Activated T-cell treated with anti-CD3 and anti-CD28 coated beads, Interleukin-2, amount 50 U/mL, for 24 hours (primary cell): ENCODE measurements around the gene ZNF57.
A peak's percentile ranks its signal among the peaks of the same experiment; 100 is the strongest.
"Not testable (repeated sequence)": the region's sequence is repeated elsewhere in the genome, so short reads cannot be mapped to it uniquely, and the experiment has no call there.

Experiments used
- DNase-seq: peaks from one replicate; pipeline ENCODE4 v3.0.0-alpha.2; 2020
- H3K27ac Mint-ChIP-seq: 2 replicates; pipeline ENCODE4 v1.8.0; 2020; ENCODE audit warnings: mild to moderate bottlenecking, mixed read lengths
- H3K27me3 Mint-ChIP-seq: 2 replicates; pipeline ENCODE4 v1.8.0; 2020; ENCODE audit warnings: mixed read lengths
- H3K36me3 Mint-ChIP-seq: 2 replicates; pipeline ENCODE4 v1.8.0; 2020; ENCODE audit warnings: low read depth, mixed read lengths
- H3K4me1 Mint-ChIP-seq: 2 replicates; pipeline ENCODE4 v1.8.0; 2020; ENCODE audit warnings: low read depth, mixed read lengths
- H3K4me3 Mint-ChIP-seq: 2 replicates; pipeline ENCODE4 v1.8.0; 2020; ENCODE audit warnings: mild to moderate bottlenecking, moderate library complexity, mixed read lengths
- H3K9me3 Mint-ChIP-seq: 2 replicates; pipeline ENCODE4 v1.8.0; 2020; ENCODE audit warnings: mixed read lengths

Gene ZNF57

DNA sequence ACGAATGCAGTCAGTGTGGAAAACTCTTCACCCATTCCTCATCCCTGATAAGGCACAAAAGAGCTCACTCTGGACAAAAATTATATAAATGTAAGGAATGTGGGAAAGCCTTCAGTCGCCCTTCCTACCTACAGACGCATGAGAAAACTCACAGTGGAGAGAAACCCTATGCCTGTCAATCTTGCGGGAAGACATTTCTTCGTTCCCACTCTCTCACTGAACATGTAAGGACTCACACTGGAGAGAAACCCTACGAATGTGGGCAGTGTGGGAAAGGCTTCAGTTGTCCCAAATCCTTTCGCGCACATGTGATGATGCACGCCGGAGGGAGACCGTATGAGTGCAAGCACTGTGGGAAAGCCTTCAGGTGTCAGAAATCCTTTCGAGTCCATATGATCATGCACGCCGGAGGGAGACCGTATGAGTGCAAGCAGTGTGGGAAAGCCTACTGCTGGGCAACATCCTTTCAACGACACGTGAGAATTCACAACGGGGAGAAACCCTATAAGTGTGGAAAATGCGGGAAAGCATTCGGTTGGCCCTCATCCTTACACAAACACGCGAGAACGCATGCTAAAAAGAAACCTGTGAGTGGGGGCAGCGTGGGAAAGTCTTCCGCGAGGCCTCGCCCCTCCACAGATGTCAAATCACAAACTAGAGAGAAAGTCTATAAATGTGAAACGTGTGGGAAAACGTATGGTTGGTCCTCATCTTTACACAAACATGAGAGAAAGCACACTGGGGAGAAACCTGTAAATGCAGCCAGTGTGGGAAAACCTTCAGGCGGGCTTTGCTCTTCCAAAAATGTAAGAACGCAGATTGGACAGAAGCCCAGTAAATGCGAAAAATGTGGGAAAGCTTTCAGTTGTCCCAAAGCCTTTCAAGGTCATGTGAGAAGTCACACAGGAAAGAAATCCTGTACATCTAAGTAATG, 23.1 kb upstream of the ZNF57 start:
- Mint-ChIP-seq H3K4me1 (no peaks in the 10 kb centered on the region), H3K27me3 (no peaks in the 10 kb centered on the region), H3K4me3 (no peak overlapping the region), H3K27ac (no peak overlapping the region), H3K9me3 (peaks cover 19% of the 10 kb centered on the region), H3K36me3 (peaks cover 6% of the 10 kb centered on the region)
- no peak for DNase-seq

DNA sequence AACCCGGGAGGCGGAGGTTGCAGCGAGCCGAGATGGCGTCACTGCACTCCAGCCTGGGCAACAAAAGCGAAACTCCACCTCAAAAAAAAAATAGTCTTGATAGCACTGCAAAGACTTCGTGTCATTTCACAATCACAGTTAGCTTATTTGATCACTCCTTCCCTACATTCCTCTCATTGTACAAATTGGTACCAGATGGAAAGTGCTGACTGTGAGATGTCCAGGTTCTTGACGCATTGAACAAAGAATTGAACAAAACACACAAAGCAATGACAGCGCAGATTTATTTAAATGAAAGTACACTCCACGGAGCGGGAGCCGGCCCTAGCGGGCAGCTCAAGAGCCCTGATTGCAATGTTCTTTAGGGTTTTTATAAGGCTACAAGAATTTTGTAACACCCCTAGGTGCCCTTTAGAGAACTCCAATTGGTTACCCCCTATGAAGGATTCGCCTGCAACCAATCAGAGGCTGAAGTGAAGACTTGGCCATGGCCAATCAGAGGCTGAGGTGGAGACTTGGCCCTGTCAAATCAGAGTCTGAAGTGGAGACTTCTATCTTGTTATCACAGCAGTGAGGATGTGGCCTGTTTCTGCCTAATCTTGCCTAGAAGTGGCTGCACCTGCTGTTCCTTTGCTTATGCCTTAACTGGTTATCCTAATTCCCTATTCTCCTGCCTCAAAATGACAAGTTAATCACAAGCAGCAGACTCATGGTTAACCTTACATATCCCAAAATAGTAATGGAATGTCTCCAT, 16.9 kb upstream of the ZNF57 start:
- Mint-ChIP-seq H3K4me3 (no peak overlapping the region), H3K27ac (no peak overlapping the region), H3K27me3 (no peaks in the 10 kb centered on the region), H3K4me1 (no peaks in the 10 kb centered on the region), H3K36me3 (no peaks in the 10 kb centered on the region), H3K9me3 (peaks cover 4% of the 10 kb centered on the region)
- DNase-seq: no peak

DNA sequence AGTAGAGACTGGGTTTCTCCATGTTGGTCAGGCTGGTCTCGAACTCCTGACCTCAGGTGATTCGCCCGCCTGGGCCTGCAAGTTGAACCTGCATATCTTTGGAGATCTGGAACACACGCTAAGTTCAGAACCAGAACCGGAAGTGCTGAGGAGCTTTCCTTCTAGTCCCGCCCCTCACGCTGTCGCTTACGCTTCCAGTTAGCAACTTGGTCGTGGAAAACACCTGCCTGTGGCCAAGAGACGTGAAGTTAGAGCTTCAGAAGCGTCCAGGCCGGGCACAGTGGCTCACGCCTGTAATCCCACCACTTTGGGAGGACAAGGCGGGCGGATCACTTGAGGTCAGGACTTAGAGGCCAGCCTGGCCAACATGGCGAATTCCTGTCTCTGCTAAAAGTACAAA, 15.0 kb upstream of the ZNF57 start:
- no peaks in the 10 kb centered on the region for H3K36me3 Mint-ChIP-seq

DNA sequence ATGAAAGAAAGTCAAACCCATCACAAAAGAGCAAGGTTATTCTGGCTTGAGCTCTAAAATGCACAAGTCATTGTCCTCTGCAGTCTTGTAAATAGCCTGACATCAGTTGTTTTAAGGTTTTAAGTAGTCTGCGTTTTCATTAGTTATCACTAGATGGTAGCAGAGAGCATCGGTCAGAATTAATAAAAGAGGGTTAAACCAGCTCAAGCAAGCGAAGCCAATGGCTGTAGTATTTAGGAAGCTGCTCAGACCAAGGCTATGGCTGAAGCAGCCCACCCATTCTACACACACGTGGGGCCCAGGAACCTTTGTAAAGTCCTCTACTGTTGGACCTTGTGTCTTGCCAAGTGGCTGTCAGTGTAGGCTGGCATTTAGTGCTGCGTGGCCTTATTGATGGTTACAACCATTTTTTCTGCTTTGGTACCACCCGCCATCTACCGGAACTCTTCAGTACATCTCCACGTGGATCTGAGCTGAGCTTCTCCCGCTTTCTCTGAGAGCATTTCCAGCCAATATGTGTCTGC, 13.3 kb upstream of the ZNF57 start:
- peak; percentile 51 for DNase-seq

More for the DNA sequence above, 15.0 kb upstream of the ZNF57 start:
- Mint-ChIP-seq H3K4me1 (no peaks in the 10 kb centered on the region), H3K4me3 (no peak overlapping the region), H3K27me3 (no peaks in the 10 kb centered on the region), H3K9me3 (no peaks in the 10 kb centered on the region), H3K27ac (no peak overlapping the region)
- DNase-seq: no peak

DNA sequence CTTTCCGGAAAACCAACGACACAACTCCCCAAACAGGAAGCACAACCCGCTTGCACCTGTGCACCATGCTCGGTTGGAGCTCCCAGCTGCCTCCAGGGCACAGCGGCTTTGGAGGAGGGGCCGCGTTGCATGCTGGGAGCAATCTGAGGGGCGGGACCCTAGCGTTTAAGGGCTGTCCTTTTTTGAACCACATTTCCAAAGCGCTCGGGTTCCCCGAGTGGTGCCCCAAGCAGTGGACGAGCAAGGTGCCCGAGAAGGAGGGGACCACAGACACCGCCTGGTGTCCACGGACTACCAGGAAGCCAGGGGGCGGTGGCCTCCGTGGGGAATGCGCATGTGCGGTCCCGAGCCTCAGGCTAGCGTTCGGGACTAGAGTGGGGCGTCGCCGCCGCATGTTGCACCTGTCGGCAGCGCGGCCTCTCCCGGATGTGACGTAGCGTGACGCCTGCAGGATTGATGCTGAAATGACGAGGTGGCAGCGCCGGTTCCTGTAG, 11.9 kb upstream of the ZNF57 start:
- Mint-ChIP-seq H3K4me3 (no peak overlapping the region), H3K27me3 (peaks cover under 1% of the 10 kb centered on the region), H3K36me3 (no peaks in the 10 kb centered on the region), H3K9me3 (no peaks in the 10 kb centered on the region), H3K4me1 (no peaks in the 10 kb centered on the region), H3K27ac (no peak overlapping the region)
- DNase-seq: peak; percentile 54

More for the DNA sequence above, 13.3 kb upstream of the ZNF57 start:
- no peaks in the 10 kb centered on the region for H3K4me1 Mint-ChIP-seq
- no peaks in the 10 kb centered on the region for H3K27me3 Mint-ChIP-seq
- no peak overlapping the region for H3K4me3 Mint-ChIP-seq
- no peaks in the 10 kb centered on the region for H3K9me3 Mint-ChIP-seq
- H3K36me3 Mint-ChIP-seq: no peaks in the 10 kb centered on the region
- H3K27ac Mint-ChIP-seq: no peak overlapping the region

DNA sequence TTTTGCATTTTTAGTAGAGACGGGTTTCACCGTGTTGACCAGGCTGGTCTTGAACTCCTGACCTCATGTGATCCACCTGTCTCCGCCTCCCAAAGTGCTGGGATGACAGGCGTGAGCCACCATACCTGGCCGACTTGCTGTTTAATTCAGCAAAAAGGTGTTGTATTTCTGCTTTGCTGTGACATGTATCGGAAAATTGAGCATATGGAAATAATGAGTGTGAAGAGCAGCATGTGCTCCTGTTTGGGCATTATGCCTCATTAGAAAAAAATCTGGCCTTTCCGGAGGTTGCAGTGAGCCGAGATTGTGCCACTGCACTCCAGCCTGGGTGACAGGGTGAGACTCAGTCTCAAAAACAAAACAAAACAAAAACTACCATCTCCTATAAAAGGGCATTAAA, 10.2 kb upstream of the ZNF57 start:
- not testable (repeated sequence) for H3K27me3 Mint-ChIP-seq, H3K27ac Mint-ChIP-seq, H3K36me3 Mint-ChIP-seq, DNase-seq, H3K4me1 Mint-ChIP-seq, H3K9me3 Mint-ChIP-seq, H3K4me3 Mint-ChIP-seq

DNA sequence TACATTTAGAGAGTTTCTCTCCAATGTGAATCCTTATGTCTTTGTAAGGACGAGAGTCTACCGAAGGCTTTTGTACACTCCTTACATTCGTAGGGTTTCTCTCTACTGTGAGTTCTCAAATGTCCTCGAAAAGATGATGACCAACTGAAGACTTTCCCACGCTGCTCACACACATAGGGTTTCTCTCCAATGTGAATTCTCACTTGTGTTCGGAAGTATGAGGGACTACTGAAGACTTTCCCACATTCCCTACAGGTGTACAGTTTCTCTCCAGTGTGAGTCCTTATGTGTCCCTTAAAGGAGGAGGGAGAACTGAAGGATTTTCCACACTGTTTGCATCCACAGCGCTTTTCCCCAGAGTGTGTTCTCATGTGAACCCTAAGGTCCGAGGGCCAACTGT, 4.0 kb upstream of the ZNF57 start:
- Mint-ChIP-seq H3K4me3 (no peak overlapping the region), H3K27ac (no peak overlapping the region), H3K9me3 (peaks cover 13% of the 10 kb centered on the region), H3K36me3 (peaks cover 5% of the 10 kb centered on the region), H3K4me1 (peaks cover 8% of the 10 kb centered on the region), H3K27me3 (peaks cover 3% of the 10 kb centered on the region)
- DNase-seq: no peak

DNA sequence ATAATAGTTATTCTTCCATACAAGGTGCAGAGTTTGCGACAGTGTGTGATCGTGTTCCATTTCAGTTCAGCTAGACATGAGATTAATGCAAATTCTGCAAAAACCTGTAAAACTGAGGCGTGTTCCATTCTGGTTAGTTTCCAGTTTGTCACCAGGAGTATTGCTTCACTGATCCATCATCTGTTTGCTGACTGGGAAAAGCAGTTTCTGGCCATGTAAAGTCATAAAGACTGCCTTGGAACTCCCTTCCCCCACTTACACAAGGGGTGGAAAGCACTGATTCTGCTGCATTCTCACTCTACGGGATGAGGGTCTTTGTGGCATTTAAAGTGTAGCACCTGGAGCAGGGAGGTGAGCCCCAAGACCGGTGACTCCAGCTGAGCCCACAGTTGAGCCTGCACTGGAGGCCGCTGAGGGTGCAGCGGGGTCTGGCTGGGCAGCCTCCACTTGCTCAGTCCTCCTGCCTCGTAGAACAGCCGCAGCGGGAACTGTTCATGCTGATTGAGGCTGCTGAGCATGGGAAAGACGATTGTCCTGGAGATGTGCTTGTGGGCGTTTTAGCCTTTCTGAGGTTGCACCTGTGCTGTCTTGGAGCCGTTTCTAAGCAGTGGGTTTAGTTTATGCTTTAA, 2.0 kb downstream of the ZNF57 start:
- Mint-ChIP-seq H3K36me3 (peaks cover 8% of the 10 kb centered on the region), H3K9me3 (peaks cover under 1% of the 10 kb centered on the region), H3K4me3 (peak overlapping the region; percentile 99), H3K27me3 (no peaks in the 10 kb centered on the region), H3K27ac (no peak overlapping the region), H3K4me1 (peaks cover 30% of the 10 kb centered on the region)
- DNase-seq: no peak

DNA sequence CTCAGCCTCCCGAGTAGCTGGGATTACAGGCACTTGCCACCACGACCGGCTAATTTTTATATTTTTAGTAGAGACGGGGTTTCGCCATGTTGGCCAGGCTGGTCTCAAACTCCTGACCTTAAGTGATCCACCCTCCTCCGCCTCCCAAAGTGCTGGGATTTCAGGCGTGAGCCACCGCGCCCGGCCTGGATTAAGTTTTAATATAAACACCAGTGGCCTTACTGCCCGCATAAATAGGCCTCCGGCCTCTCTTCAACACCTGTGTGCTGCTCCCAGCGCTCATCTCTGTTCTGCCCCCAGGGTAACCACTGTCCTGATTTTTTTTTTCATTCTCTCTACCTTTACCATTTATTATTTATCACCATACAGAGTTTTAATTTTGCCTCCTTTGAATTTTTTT, 2.6 kb downstream of the ZNF57 start:
- H3K4me1 Mint-ChIP-seq: peaks cover 33% of the 10 kb centered on the region
- H3K4me3 Mint-ChIP-seq, H3K36me3 Mint-ChIP-seq, DNase-seq, H3K27me3 Mint-ChIP-seq, H3K27ac Mint-ChIP-seq, H3K9me3 Mint-ChIP-seq: not testable (repeated sequence)

DNA sequence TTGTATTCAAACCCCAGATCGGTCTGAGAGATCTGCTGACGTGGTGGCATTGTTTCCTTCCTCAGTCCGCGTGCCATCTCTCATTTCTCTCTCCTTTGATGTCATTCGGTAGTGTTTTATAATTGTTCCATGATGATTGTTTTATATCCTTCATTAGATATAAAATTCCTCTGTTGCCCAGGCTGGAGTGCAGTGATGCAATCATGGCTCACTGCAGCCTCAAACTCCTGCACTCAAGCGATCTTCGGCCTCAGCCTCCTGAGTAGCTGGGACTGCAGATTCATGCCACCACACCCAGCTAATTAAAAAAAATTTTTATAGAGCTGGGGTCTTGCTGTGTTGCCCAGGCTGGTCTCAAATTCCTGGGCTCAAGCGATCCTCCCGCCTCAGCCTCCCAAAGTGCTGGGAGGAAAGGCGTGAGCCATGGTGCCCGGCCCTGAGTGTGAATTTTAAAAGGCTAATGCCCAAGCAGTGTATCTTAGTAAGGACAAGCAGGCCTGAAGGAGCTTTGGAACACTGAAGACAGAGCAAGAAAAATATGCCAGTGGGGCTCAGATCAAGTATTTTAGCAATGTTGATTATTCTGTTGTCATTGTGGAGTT, 5.3 kb downstream of the ZNF57 start:
- no peak overlapping the region for H3K4me3 Mint-ChIP-seq
- DNase-seq: no peak
- H3K4me1 Mint-ChIP-seq: peaks cover 41% of the 10 kb centered on the region
- H3K27me3 Mint-ChIP-seq: no peaks in the 10 kb centered on the region
- H3K36me3 Mint-ChIP-seq: peaks cover 18% of the 10 kb centered on the region
- no peak overlapping the region for H3K27ac Mint-ChIP-seq
- peaks cover 2% of the 10 kb centered on the region for H3K9me3 Mint-ChIP-seq

DNA sequence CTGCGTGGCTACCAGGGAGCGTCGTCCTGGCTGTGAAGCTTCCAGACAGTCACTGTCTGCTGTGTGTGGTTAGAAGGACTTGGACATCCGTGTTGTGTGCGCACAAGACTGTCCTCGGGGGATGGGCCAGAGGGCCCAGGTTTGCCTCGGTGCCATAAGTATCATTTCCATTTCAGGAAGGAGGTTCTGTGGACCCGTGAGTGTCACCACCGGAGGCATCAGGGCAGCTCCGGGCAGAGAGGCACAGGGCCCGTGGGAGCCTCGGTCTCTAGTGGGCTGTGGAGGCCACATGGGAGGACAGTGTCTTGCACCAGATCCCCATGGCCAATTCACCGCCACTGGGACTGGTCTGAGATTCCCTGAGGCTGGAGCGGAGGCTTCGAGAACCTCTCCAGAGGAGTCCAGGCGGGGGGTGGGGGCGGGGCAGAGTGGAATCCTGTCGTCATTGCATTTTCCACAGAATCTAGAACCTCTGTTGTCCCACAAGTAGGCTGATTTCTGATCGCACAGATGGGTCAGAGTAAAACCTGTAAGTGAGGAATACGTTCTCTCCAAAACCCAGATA, 6.0 kb downstream of the ZNF57 start:
- Mint-ChIP-seq H3K4me3 (no peak overlapping the region), H3K27ac (no peak overlapping the region), H3K4me1 (peaks cover 42% of the 10 kb centered on the region), H3K9me3 (peaks cover 2% of the 10 kb centered on the region), H3K36me3 (peaks cover 21% of the 10 kb centered on the region), H3K27me3 (no peaks in the 10 kb centered on the region)
- DNase-seq: no peak

DNA sequence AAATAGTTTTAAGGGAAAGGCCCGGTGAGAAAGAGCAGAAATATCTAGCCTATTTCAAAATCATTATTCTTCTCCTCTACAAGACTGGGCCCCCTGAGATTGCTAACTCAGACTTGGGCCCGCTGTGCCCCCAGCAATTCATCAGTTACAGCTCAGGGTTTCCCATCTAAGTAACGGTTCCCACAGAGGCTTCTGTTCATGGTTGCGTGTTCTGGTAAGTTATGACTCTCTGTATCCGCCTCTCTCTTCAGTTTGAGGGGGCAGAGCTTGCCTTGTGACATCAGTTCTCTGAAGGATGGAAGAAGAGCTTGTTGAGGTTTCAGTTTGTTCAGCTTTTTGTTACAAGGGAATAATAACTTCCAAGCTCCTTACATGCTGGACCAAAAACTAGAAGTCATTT, 11.6 kb downstream of the ZNF57 start:
- H3K27me3 Mint-ChIP-seq: no peaks in the 10 kb centered on the region
- H3K9me3 Mint-ChIP-seq: peaks cover 10% of the 10 kb centered on the region
- H3K27ac Mint-ChIP-seq: peak overlapping the region; percentile 65
- peaks cover 64% of the 10 kb centered on the region for H3K36me3 Mint-ChIP-seq
- H3K4me1 Mint-ChIP-seq: peaks cover 40% of the 10 kb centered on the region
- no peak overlapping the region for H3K4me3 Mint-ChIP-seq
- DNase-seq: no peak

DNA sequence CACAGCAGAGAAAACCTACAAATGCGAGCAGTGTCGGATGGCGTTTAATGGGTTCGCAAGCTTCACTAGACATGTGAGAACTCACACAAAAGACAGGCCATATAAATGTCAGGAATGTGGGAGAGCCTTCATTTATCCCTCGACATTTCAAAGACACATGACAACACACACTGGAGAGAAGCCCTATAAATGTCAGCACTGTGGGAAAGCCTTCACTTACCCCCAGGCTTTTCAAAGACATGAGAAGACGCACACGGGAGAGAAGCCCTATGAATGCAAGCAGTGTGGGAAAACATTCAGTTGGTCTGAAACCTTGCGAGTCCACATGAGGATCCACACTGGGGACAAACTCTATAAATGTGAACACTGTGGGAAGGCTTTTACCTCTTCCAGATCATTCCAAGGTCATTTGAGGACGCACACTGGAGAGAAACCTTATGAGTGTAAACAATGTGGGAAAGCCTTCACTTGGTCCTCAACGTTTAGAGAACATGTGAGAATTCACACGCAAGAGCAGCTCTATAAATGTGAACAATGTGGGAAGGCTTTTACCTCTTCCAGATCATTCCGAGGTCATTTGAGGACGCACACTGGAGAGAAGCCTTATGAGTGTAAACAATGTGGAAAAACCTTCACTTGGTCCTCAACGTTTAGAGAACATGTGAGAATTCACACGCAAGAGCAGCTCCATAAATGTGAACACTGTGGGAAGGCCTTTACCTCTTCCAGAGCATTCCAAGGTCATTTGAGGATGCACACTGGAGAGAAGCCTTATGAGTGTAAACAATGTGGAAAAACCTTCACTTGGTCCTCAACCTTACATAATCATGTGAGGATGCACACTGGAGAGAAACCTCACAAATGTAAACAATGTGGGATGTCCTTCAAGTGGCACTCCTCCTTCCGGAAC, 16.8 kb downstream of the ZNF57 start:
- no peak overlapping the region for H3K27ac Mint-ChIP-seq
- H3K9me3 Mint-ChIP-seq: peaks cover 20% of the 10 kb centered on the region
- H3K4me1 Mint-ChIP-seq: peaks cover 9% of the 10 kb centered on the region
- no peak overlapping the region for H3K4me3 Mint-ChIP-seq
- H3K27me3 Mint-ChIP-seq: no peaks in the 10 kb centered on the region
- H3K36me3 Mint-ChIP-seq: peaks cover 64% of the 10 kb centered on the region
- DNase-seq: no peak
